A673 (cell line): Measurements from ENCODE around the gene ERH. TPM values are rescaled to one million over a fixed set of nuclear protein-coding genes. Genes with fewer than 3 reads are reported as not detected.

ENCODE experiments used
- BruUV-seq: library from RNA; stranded (reverse); fragments of 400-500 nt; replicated peaks from 2 replicates; lab custom pipeline; 2021; lab: Mats Ljungman, UMichigan
- CTCF ChIA-PET: fragments of 300-600 bp; sonication (Branson Sonifier 250); formaldehyde crosslinking; loops from one replicate; lab custom pipeline; 2022; ENCODE audit warnings: antibody characterized with exemption; lab: Charles Lee
- POLR2A ChIA-PET: fragments of 300-600 bp; sonication (Branson Sonifier 250); formaldehyde crosslinking; loops from one replicate; lab custom pipeline; 2022; ENCODE audit warnings: antibody characterized with exemption; ENCODE audit not compliant: low non-redundant PET; lab: Charles Lee
- DNase-seq: peaks from one replicate; pipeline ENCODE4 v3.0.0-alpha.2; 2015; ENCODE audit warnings: low spot score
- H3K27ac ChIP-seq: fragments of 200-600 bp; sonication (generic); 2 replicates; pipeline ENCODE4 v1.5.1; 2016; ENCODE audit warnings: mixed run types, low read depth, mild to moderate bottlenecking, mixed read lengths, antibody characterized with exemption, low read length; ENCODE audit not compliant: poor library complexity, severe bottlenecking
- H3K27me3 ChIP-seq: fragments of 200-600 bp; sonication (generic); replicated peaks from 2 replicates; pipeline ENCODE4 v1.6.1; 2017; ENCODE audit warnings: mixed run types, low read depth, mild to moderate bottlenecking, mixed read lengths, antibody characterized with exemption, low read length; ENCODE audit not compliant: insufficient read depth, poor library complexity
- H3K36me3 ChIP-seq: fragments of 200-600 bp; sonication (generic); 2 replicates; pipeline ENCODE4 v1.6.1; 2016; ENCODE audit warnings: mixed run types, mild to moderate bottlenecking, mixed read lengths, antibody characterized with exemption, low read length; ENCODE audit not compliant: insufficient read depth, poor library complexity, severe bottlenecking
- H3K4me1 ChIP-seq: fragments of 200-600 bp; sonication (generic); 2 replicates; pipeline ENCODE4 v1.6.1; 2017; ENCODE audit warnings: mixed run types, mild to moderate bottlenecking, mixed read lengths, antibody characterized with exemption, low read length; ENCODE audit not compliant: insufficient read depth, poor library complexity, severe bottlenecking
- H3K4me3 ChIP-seq: fragments of 200-600 bp; sonication (generic); 2 replicates; pipeline ENCODE4 v1.5.1; 2016; ENCODE audit warnings: low read depth, mixed run types, mild to moderate bottlenecking, mixed read lengths, low read length; ENCODE audit not compliant: poor library complexity, severe bottlenecking
- H3K9me3 ChIP-seq: fragments of 200-600 bp; sonication (generic); 2 replicates; pipeline ENCODE4 v1.6.1; 2016; ENCODE audit warnings: mixed run types, low read depth, mild to moderate bottlenecking, mixed read lengths, antibody characterized with exemption, low read length; ENCODE audit not compliant: poor library complexity, severe bottlenecking
- CTCF ChIP-seq: fragments of 300-800, 200-600 bp; sonication (generic); conservative IDR thresholded peaks from 2 replicates; pipeline ENCODE4 v1.5.1; 2017; ENCODE audit warnings: low read depth, mild to moderate bottlenecking, antibody characterized with exemption, low read length, moderate library complexity, mixed read lengths
- EZH2 ChIP-seq: fragments of 200-600 bp; sonication (generic); IDR thresholded peaks from 2 replicates; pipeline ENCODE4 v1.6.1; 2017; ENCODE audit warnings: borderline replicate concordance, low read depth, mild to moderate bottlenecking, mixed read lengths, antibody characterized with exemption, low read length; ENCODE audit not compliant: poor library complexity, severe bottlenecking
- intact Hi-C: fragments of 100-400 bp; cut with micrococcal nuclease; formaldehyde crosslinking; loops from one replicate; pipeline ENCODE4 v1.10.0; 2022; ENCODE audit not compliant: unreplicated experiment
- total RNA-seq: library from RNA; stranded (reverse); gene quantifications from 2 replicates; pipeline ENCODE4 v1.2.3, GENCODE V29; 2021

ERH gene
- total RNA-seq, 1 experiment from 2014 or later, result 472 TPM

- Histone ChIP-seq H3K27ac (no peak overlapping the region), H3K36me3 (no peaks in the 10 kb centered on the region), H3K4me3 (no peak overlapping the region), H3K4me1 (no peaks in the 10 kb centered on the region), H3K27me3 (no peaks in the 10 kb centered on the region), H3K9me3 (no peaks in the 10 kb centered on the region)
- ChIA-PET CTCF (no interaction called here), POLR2A (no interaction called here)
- TF ChIP-seq CTCF (no peak; the same call in 1 of the 2 replicates), EZH2 (no peak)
- DNase-seq, result no peak
- intact Hi-C loops, result no loop called here
- BruUV-seq, result no TSS peak
These were observed 35.0 kb downstream of the ERH start for GRCh38 chr14:69363055-69363454.

DNA sequence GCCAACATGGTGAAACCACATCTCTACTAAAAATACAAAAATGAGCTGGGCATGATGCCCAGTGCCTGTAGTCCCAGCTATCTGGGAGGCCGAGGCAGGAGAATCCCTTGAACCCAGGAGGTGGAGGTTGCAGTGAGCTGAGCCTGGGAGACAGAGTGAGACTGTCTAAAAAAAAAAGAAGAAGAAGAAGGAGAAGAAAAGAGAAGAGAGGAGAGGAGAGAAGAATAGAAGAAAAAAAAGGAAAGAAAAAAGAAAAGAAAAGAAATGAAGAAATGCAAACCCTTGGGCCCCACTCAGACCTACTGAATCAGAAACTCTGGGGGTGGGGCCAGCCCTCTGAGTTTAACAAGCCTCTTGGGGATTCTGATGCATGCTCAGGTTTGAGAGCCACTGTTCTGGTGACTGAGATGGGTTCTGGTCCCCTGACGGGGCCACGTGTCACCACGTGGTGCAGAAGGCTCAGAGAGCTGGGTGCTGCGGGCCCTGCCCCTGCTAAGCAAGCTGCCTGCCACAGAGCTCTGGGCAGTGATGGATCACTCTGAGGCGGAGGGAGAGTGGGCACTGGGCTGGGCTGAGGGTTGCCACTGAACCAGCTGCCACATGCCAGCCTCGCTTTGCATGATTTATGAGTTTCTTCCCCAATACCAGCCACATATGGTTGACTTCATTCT is 37.5 kb downstream of the ERH start:
- Histone ChIP-seq H3K4me1 (no peaks in the 10 kb centered on the region), H3K36me3 (no peaks in the 10 kb centered on the region), H3K9me3 (no peaks in the 10 kb centered on the region), H3K27me3 (no peaks in the 10 kb centered on the region), H3K27ac (no peak overlapping the region), H3K4me3 (no peak overlapping the region)
- ChIA-PET CTCF (interaction anchor here (0.6 kb wide), 1 partner anchor 9 kb away, joined by 3 read pairs; no protein-coding TSS in a partner anchor), POLR2A (no interaction called here)
- peak; percentile 16 for DNase-seq
- intact Hi-C loops, result no loop called here
- BruUV-seq, result no TSS peak
- no peak for TF ChIP-seq CTCF
- no peak for TF ChIP-seq EZH2

DNA sequence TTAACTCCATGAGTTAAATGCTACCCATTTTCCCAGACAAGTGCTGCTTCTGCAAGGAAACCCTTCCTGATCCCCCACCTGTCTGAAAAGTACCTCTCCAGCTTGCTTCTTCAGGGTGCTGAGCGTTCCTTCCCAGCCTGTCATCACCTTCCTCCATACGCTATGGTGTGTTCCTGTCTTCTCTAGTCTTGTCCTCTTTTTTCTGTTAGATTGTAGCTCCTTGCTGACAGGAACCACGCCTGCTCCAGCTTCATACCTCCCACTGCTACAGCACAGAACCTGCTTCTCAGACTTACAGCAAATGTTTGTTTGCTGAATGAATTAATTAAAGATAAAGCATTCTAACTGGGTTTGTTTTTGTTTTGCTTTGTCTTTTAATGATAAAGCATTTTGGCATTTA is 39.1 kb downstream of the ERH start:
- ChIA-PET POLR2A (no interaction called here), CTCF (no interaction called here)
- intact Hi-C loops, result no loop called here
- no peaks in the 10 kb centered on the region for H3K27me3 ChIP-seq
- DNase-seq, result no peak
- no TSS peak for BruUV-seq
- H3K4me3 ChIP-seq, result no peak overlapping the region
- no peaks in the 10 kb centered on the region for H3K4me1 ChIP-seq
- H3K36me3 ChIP-seq, result no peaks in the 10 kb centered on the region
- H3K27ac ChIP-seq, result no peak overlapping the region
- H3K9me3 ChIP-seq, result no peaks in the 10 kb centered on the region
- TF ChIP-seq EZH2, result no peak
- TF ChIP-seq CTCF, result no peak
